HG03521 (cell line): ENCODE measurements around the gene RGS18.
"Not testable (repeated sequence)": the region's sequence is repeated elsewhere in the genome, so short reads cannot be mapped to it uniquely, and the experiment has no call there.

ENCODE experiments used
- ATAC-seq: cut with Tn5 transposase; IDR thresholded peaks from one replicate; pipeline ENCODE4 v1.9.1; 2021; ENCODE audit warnings: mild to moderate bottlenecking, moderate library complexity; ENCODE audit not compliant: unreplicated experiment

The RGS18 gene

GRCh38 chr1:192158181-192158580 is at the start of gene RGS18:
Gene RGS18 (plus strand): TSS chr1:192158462. CDS start chr1:192158638, 176 bp downstream.
- peak; percentile 87 for ATAC-seq

- no peak for ATAC-seq
Measured at GRCh38 chr1:192109576-192109975, 48.7 kb upstream of the RGS18 start.

GRCh38 chr1:192115000-192115399 is 43.3 kb upstream of the RGS18 start:
- ATAC-seq = no peak

- no peak for ATAC-seq
Measured at GRCh38 chr1:192118881-192119405, 39.3 kb upstream of the RGS18 start.

- no peak for ATAC-seq
Measured at GRCh38 chr1:192119701-192120100, 38.6 kb upstream of the RGS18 start.

- no peak for ATAC-seq
Measured at GRCh38 chr1:192122668-192123067, 35.6 kb upstream of the RGS18 start.

- no peak for ATAC-seq
Measured at GRCh38 chr1:192123212-192123611, 35.0 kb upstream of the RGS18 start.

GRCh38 chr1:192126030-192126619 is 32.1 kb upstream of the RGS18 start:
- ATAC-seq = no peak

GRCh38 chr1:192130175-192130574 is 28.1 kb upstream of the RGS18 start:
- ATAC-seq = no peak

- not testable (repeated sequence) for ATAC-seq
Measured at GRCh38 chr1:192130865-192131264, 27.4 kb upstream of the RGS18 start.

- no peak for ATAC-seq
Measured at GRCh38 chr1:192131914-192132313, 26.3 kb upstream of the RGS18 start.

- ATAC-seq = no peak
Measured at GRCh38 chr1:192133350-192133926, 24.8 kb upstream of the RGS18 start.

- no peak for ATAC-seq
Measured at GRCh38 chr1:192140382-192140781, 17.9 kb upstream of the RGS18 start.

- ATAC-seq = no peak
Measured at GRCh38 chr1:192147221-192147620, 11.0 kb upstream of the RGS18 start.

- no peak for ATAC-seq
Measured at GRCh38 chr1:192147696-192148095, 10.6 kb upstream of the RGS18 start.

- no peak for ATAC-seq
Measured at GRCh38 chr1:192151176-192151575, 7.1 kb upstream of the RGS18 start.

GRCh38 chr1:192153276-192153675 is 5.0 kb upstream of the RGS18 start:
- ATAC-seq = no peak

- no peak for ATAC-seq
Measured at GRCh38 chr1:192157067-192157466, 1.2 kb upstream of the RGS18 start.

GRCh38 chr1:192159014-192159413 is 752 bp downstream of the RGS18 start:
- no peak for ATAC-seq

- no peak for ATAC-seq
Measured at GRCh38 chr1:192159781-192160180, 1.5 kb downstream of the RGS18 start.

- no peak for ATAC-seq
Measured at GRCh38 chr1:192160196-192160595, 1.9 kb downstream of the RGS18 start.

GRCh38 chr1:192161976-192162375 is 3.7 kb downstream of the RGS18 start:
- no peak for ATAC-seq

GRCh38 chr1:192162376-192162775 is 4.1 kb downstream of the RGS18 start:
- no peak for ATAC-seq
